ENCODE results near the gene DOCK9. TPM values are rescaled to one million over a fixed set of nuclear protein-coding genes. Genes with fewer than 3 reads are reported as not detected.

DOCK9 gene
- total and polyA plus RNA-seq, 9 of the 15 experiments (the other 6 are each of a cell fraction or from before 2014, with no cell fraction given): 3.5 to 25.3 (median 16.7) TPM

DNA sequence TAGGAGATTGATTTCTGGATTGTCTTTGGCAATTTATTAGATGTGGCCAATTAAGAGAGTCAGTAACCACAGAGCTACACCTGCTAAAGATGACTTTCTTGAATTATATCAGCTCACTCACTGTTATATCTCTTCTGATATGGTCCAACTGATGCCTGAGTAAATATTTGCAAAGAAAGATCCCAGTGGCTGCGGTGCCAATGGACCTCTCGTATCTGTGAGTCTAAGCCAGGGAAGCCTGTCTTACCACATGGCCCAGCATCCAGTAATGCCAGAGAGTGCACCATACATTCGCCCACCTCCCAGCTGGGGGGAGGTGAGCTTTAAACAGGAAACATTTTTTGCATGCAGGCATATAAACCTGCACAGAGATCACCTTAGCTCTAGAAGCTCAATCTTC lies 142.7 kb downstream of the DOCK9 start:
- Histone ChIP-seq H3K9ac (ENCODE audit: insufficient read depth in 1 of 2, low read depth in 2 of 2, low read length in 2 of 2) (no peak overlapping the region), H3K79me2 (ENCODE audit: control insufficient read depth, insufficient read depth, low read length) (no peaks in the 10 kb centered on the region), H3K27ac (ENCODE audit: extremely low read depth, low read depth, low read length) (no peak overlapping the region), H3K9me1 (ENCODE audit: control insufficient read depth, insufficient read depth, low read length) (no peaks in the 10 kb centered on the region), H3K9me3 (replicated peaks; ENCODE audit: control insufficient read depth, insufficient read depth, low read depth, low read length) (no peaks in the 10 kb centered on the region), H3K36me3 (ENCODE audit: control insufficient read depth, insufficient read depth, low read length) (peaks cover 10% of the 10 kb centered on the region; the same call in 1 of the 3 replicates), H3K27me3 (ENCODE audit: control insufficient read depth in 2 of 2, insufficient read depth in 2 of 2, low read length in 2 of 2) (no peaks in the 10 kb centered on the region), H3K4me2 (ENCODE audit: insufficient read depth, low read length) (no peak overlapping the region), H2AFZ (ENCODE audit: low read depth, low read length) (no peak overlapping the region), H4K20me1 (replicated peaks; ENCODE audit: control insufficient read depth, insufficient read depth, low read length) (no peaks in the 10 kb centered on the region), H3K4me3 (no peak overlapping the region), H3K4me1 (replicated peaks in 1 of 2; ENCODE audit: control insufficient read depth in 2 of 2, insufficient read depth in 2 of 2, low read length in 2 of 2) (no peaks in the 10 kb centered on the region; a peak in 1 of 5 replicates)
- no peak for ATAC-seq
- no peak for FAIRE-seq
- intact Hi-C loops (cut with micrococcal nuclease): no loop called here
- CTCF ChIA-PET (ENCODE audit: low intra/inter-chr PET ratio): no interaction called here
- no peak for DNase-seq (ENCODE audit: extremely low read depth in 1 of 4, low spot score in 3 of 4)
- WGBS (ENCODE audit: insufficient coverage, low coverage, missing lambda C conversion rate): 88% methylated on average over 3 of the region's 3 CpGs
- in situ Hi-C loops (cut with MboI): no loop called here
- BruUV-seq (replicated peaks): no TSS peak
- POLR2A ChIA-PET: interaction anchor here (0.9 kb wide), 1 partner anchor 9 kb away, joined by 3 read pairs; no protein-coding TSS in a partner anchor
- TF ChIP-seq ZNF561 (CRISPR knock-in tag; conservative IDR thresholded peaks at IDR 0.05) (no peak), NR1H2 (CRISPR knock-in tag; IDR thresholded peaks at IDR 0.05) (no peak)

DNA sequence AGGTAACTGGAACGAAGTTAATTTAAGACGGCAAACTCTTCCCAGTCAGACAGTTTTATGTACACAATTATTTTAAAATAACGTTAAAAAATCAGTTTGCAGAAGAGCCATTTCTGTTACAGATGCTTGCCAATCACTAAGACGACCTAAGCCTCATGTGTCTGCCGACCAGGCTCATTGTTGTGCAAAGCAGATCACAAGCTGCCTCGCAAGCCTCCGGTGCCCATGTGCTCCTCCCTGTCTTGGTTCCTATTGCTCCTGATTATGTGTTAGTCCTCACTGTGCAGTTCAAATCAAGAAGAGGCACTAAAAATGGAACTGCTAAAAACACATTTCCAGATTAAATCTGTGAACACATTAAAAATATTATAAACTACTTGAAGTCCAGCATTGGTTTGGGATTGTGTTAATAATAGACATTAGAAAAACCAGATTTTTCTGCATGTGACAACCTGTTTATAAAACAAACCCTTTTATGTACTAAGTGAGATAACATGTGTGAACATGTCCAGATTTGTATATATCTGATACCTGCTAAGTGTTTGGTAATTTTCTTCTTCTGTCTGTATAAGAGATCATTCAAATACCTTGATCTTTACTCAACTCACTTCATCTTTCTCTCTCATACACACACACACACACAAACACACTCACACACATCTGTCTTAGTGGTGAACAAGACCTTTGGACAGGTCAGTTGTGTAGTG lies 143.5 kb downstream of the DOCK9 start:
- H3K4me2 ChIP-seq (ENCODE audit: insufficient read depth, low read length): no peak overlapping the region
- no peaks in the 10 kb centered on the region for H3K9me1 ChIP-seq (ENCODE audit: control insufficient read depth, insufficient read depth, low read length)
- FAIRE-seq (no peak), DNase-seq (ENCODE audit: extremely low read depth in 1 of 4, low spot score in 3 of 4) (no peak), ATAC-seq (no peak)
- ChIA-PET POLR2A (no interaction called here), CTCF (ENCODE audit: low intra/inter-chr PET ratio) (no interaction called here)
- intact Hi-C loops (cut with micrococcal nuclease): no loop called here
- H3K9me3 ChIP-seq (replicated peaks; ENCODE audit: control insufficient read depth, insufficient read depth, low read depth, low read length): no peaks in the 10 kb centered on the region
- H3K9ac ChIP-seq (ENCODE audit: insufficient read depth in 1 of 2, low read depth in 2 of 2, low read length in 2 of 2): no peak overlapping the region
- in situ Hi-C loops (cut with MboI): no loop called here
- H3K79me2 ChIP-seq (ENCODE audit: control insufficient read depth, insufficient read depth, low read length): no peaks in the 10 kb centered on the region
- no peaks in the 10 kb centered on the region for H3K27me3 ChIP-seq (ENCODE audit: control insufficient read depth in 2 of 2, insufficient read depth in 2 of 2, low read length in 2 of 2)
- H3K36me3 ChIP-seq (ENCODE audit: control insufficient read depth, insufficient read depth, low read length): peaks cover 17% of the 10 kb centered on the region; the same call in 1 of the 3 replicates
- no TSS peak for BruUV-seq (replicated peaks)
- no peaks in the 10 kb centered on the region for H3K4me1 ChIP-seq (replicated peaks in 1 of 2; ENCODE audit: control insufficient read depth in 2 of 2, insufficient read depth in 2 of 2, low read length in 2 of 2)
- WGBS (ENCODE audit: insufficient coverage, low coverage, missing lambda C conversion rate): 36% methylated on average over 4 of the region's 7 CpGs
- no peak overlapping the region for H3K4me3 ChIP-seq
- no peak overlapping the region for H3K27ac ChIP-seq (ENCODE audit: extremely low read depth, low read depth, low read length)
- H2AFZ ChIP-seq (ENCODE audit: low read depth, low read length): no peak overlapping the region
- H4K20me1 ChIP-seq (replicated peaks; ENCODE audit: control insufficient read depth, insufficient read depth, low read length): no peaks in the 10 kb centered on the region
- TF ChIP-seq ZNF24 (IDR thresholded peaks at IDR 0.05): no peak
- TF ChIP-seq L3MBTL2 (IDR thresholded peaks at IDR 0.05): no peak
- TF ChIP-seq BCL6 (CRISPR knock-in tag; IDR thresholded peaks at IDR 0.05): no peak
- TF ChIP-seq EGR1 (conservative IDR thresholded peaks at IDR 0.05): no peak
- TF ChIP-seq, protein P1, sequence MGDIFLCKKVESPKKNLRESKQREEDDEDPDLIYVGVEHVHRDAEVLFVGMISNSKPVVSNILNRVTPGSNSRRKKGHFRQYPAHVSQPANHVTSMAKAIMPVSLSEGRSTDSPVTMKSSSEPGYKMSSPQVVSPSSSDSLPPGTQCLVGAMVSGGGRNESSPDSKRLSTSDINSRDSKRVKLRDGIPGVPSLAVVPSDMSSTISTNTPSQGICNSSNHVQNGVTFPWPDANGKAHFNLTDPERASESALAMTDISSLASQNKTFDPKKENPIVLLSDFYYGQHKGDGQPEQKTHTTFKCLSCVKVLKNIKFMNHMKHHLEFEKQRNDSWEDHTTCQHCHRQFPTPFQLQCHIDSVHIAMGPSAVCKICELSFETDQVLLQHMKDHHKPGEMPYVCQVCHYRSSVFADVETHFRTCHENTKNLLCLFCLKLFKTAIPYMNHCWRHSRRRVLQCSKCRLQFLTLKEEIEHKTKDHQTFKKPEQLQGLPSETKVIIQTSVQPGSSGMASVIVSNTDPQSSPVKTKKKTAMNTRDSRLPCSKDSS (IDR thresholded peaks at IDR 0.05; ENCODE audit: low read depth, partially characterized antibody): no peak
- no peak for TF ChIP-seq XRCC3 (IDR thresholded peaks at IDR 0.05)
- TF ChIP-seq, protein P2, sequence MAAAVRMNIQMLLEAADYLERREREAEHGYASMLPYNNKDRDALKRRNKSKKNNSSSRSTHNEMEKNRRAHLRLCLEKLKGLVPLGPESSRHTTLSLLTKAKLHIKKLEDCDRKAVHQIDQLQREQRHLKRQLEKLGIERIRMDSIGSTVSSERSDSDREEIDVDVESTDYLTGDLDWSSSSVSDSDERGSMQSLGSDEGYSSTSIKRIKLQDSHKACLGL (CRISPR knock-in tag; IDR thresholded peaks at IDR 0.05; ENCODE audit: borderline replicate concordance, poor library complexity, severe bottlenecking): no peak
- TF ChIP-seq, protein P3, sequence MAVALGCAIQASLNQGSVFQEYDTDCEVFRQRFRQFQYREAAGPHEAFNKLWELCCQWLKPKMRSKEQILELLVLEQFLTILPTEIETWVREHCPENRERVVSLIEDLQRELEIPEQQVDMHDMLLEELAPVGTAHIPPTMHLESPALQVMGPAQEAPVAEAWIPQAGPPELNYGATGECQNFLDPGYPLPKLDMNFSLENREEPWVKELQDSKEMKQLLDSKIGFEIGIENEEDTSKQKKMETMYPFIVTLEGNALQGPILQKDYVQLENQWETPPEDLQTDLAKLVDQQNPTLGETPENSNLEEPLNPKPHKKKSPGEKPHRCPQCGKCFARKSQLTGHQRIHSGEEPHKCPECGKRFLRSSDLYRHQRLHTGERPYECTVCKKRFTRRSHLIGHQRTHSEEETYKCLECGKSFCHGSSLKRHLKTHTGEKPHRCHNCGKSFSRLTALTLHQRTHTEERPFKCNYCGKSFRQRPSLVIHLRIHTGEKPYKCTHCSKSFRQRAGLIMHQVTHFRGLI (CRISPR knock-in tag; IDR thresholded peaks at IDR 0.05): no peak
- TF ChIP-seq, protein P4, sequence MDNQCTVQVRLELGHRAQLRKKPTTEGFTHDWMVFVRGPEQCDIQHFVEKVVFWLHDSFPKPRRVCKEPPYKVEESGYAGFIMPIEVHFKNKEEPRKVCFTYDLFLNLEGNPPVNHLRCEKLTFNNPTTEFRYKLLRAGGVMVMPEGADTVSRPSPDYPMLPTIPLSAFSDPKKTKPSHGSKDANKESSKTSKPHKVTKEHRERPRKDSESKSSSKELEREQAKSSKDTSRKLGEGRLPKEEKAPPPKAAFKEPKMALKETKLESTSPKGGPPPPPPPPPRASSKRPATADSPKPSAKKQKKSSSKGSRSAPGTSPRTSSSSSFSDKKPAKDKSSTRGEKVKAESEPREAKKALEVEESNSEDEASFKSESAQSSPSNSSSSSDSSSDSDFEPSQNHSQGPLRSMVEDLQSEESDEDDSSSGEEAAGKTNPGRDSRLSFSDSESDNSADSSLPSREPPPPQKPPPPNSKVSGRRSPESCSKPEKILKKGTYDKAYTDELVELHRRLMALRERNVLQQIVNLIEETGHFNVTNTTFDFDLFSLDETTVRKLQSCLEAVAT (IDR thresholded peaks at IDR 0.05): no peak

Data from K562 (cell line).